HG02884 (cell line): ENCODE measurements around the gene DNAJB11.
"Not testable (repeated sequence)": the region's sequence is repeated elsewhere in the genome, so short reads cannot be mapped to it uniquely, and the experiment has no call there.

Experiments used
- ATAC-seq: cut with Tn5 transposase; IDR thresholded peaks from one replicate; pipeline ENCODE4 v1.9.1; 2021; ENCODE audit warnings: mild to moderate bottlenecking, moderate library complexity; ENCODE audit not compliant: unreplicated experiment

Gene DNAJB11

GRCh38 chr3:186551387-186551786 is 19.1 kb upstream of the DNAJB11 start:
- ATAC-seq: no peak

GRCh38 chr3:186552408-186553031 is 18.0 kb upstream of the DNAJB11 start:
- no peak for ATAC-seq

- no peak for ATAC-seq
These were observed 5.9 kb upstream of the DNAJB11 start for GRCh38 chr3:186564586-186564985.

- ATAC-seq: peak; percentile 0
These were observed 3.8 kb upstream of the DNAJB11 start for GRCh38 chr3:186566772-186567071.

GRCh38 chr3:186567072-186567921 is 3.2 kb upstream of the DNAJB11 start, which contains the start of gene TBCCD1:
TSS of gene TBCCD1 (minus strand) at chr3:186567339. CDS start at chr3:186564329, 3,010 bp downstream.
- peak; percentile 34 for ATAC-seq

GRCh38 chr3:186569361-186569760 is 1.2 kb upstream of the DNAJB11 start:
- ATAC-seq: not testable (repeated sequence)

- ATAC-seq: no peak
These were observed 783 bp upstream of the DNAJB11 start for GRCh38 chr3:186569779-186570095.

GRCh38 chr3:186570941-186571643 is 572 bp downstream of the DNAJB11 start:
- no peak for ATAC-seq

- ATAC-seq: no peak
These were observed 1.1 kb downstream of the DNAJB11 start for GRCh38 chr3:186571644-186572013.

GRCh38 chr3:186577521-186577920 is 7.0 kb downstream of the DNAJB11 start:
- ATAC-seq: no peak

GRCh38 chr3:186580785-186581184 is 10.3 kb downstream of the DNAJB11 start:
- no peak for ATAC-seq

- ATAC-seq: no peak
These were observed 12.0 kb downstream of the DNAJB11 start for GRCh38 chr3:186582541-186582940.

- no peak for ATAC-seq
These were observed 13.3 kb downstream of the DNAJB11 start for GRCh38 chr3:186583831-186584230.

GRCh38 chr3:186586245-186586644 is 15.7 kb downstream of the DNAJB11 start:
- not testable (repeated sequence) for ATAC-seq

- no peak for ATAC-seq
These were observed 16.7 kb downstream of the DNAJB11 start for GRCh38 chr3:186587183-186587582.

- ATAC-seq: no peak
These were observed 18.1 kb downstream of the DNAJB11 start for GRCh38 chr3:186588632-186589031.

GRCh38 chr3:186589121-186589520 is 18.6 kb downstream of the DNAJB11 start:
- no peak for ATAC-seq

GRCh38 chr3:186589856-186590579 is 19.5 kb downstream of the DNAJB11 start:
- no peak for ATAC-seq

GRCh38 chr3:186590580-186591295 is 20.2 kb downstream of the DNAJB11 start:
- no peak for ATAC-seq

GRCh38 chr3:186592682-186593081 is 22.2 kb downstream of the DNAJB11 start:
- ATAC-seq: no peak

GRCh38 chr3:186593862-186594261 is 23.3 kb downstream of the DNAJB11 start:
- no peak for ATAC-seq
